Measurements from ENCODE around the gene GOLT1B.

Gene GOLT1B

DNA sequence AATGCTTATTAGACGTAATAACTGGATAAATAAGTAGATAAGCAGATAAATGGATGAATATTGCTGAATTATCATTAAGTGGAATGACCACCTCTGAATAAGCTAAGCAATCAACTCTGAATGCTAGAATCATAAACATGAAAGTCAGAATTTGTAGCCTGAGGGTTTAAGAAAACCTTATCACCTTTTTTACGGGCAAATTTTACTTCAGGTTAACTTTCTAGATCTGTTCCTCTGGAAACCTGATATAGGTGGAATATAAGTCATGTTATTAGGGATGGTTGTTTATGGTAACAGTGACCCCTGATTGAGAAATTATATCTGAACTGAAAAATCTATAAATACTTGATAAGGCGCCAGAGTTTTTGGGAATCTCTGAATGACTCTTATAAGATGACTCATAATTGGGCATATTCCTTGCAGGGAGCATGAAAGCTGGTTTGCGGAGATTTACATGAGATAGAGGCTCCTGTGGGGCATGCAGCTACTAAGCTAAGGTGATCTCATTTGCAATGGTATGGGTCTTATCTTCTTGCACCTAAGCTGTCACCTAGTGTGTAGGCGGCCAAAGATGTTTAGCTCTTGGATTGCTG lies 36.6 kb downstream of the GOLT1B start:
- DNase-seq = no peak
- TF ChIP-seq, protein P1, sequence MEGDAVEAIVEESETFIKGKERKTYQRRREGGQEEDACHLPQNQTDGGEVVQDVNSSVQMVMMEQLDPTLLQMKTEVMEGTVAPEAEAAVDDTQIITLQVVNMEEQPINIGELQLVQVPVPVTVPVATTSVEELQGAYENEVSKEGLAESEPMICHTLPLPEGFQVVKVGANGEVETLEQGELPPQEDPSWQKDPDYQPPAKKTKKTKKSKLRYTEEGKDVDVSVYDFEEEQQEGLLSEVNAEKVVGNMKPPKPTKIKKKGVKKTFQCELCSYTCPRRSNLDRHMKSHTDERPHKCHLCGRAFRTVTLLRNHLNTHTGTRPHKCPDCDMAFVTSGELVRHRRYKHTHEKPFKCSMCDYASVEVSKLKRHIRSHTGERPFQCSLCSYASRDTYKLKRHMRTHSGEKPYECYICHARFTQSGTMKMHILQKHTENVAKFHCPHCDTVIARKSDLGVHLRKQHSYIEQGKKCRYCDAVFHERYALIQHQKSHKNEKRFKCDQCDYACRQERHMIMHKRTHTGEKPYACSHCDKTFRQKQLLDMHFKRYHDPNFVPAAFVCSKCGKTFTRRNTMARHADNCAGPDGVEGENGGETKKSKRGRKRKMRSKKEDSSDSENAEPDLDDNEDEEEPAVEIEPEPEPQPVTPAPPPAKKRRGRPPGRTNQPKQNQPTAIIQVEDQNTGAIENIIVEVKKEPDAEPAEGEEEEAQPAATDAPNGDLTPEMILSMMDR (IDR thresholded peaks at IDR 0.05; ENCODE audit: low read depth, low read length, missing control alignments) = no peak
- H3K27me3 ChIP-seq (replicated peaks) = no peaks in the 10 kb centered on the region

DNA sequence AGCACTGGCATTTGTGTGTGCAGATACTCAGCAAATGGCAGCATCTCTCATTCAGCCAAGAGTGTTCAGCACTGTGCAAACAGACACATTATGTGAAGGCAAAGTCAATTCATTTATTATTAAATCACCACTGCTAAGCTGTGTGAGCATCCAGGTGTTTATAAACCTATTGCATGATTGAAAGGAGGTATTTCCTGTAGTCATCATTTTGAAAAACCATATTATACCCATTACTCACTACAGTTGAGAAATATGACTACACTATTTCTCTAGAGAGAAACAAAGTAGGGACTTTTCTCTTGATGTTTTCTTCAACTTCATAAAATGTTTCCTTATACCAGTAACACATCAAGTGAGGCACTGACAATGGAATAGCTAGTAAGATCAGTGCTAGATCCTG lies 38.2 kb downstream of the GOLT1B start:
- TF ChIP-seq, protein P1 (IDR thresholded peaks at IDR 0.05; ENCODE audit: low read depth, low read length, missing control alignments) = no peak

More for the DNA sequence above, 36.6 kb downstream of the GOLT1B start:
- no peak overlapping the region for H3K4me3 ChIP-seq (ENCODE audit: low read depth, low read length)
- no peaks in the 10 kb centered on the region for H3K36me3 ChIP-seq (replicated peaks)
- no peak overlapping the region for H3K27ac ChIP-seq
- in situ Hi-C loops (cut with HindIII; ENCODE audit: low pct_ligation_motif_present, low sequenced_read_pairs) = no loop called here

DNA sequence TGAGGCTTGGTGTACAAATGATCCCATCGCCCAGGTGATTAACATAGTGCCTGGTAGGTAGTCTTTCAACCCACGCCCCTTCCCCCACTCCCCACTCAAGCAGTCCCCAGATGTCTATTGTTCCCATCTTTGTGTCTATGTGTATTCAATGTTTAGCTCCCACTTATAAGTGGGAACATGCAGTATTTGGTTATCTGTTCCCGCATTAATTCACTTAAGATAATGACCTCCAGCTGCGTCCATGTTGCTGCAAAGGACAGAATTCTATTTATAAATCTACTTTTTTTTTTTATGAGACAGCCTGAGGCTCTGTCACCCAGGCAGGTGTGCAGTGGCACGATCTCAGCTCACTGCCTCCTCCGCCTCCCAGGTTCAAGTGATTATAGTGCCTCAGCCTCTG lies 40.2 kb downstream of the GOLT1B start:
- in situ Hi-C loops (cut with HindIII; ENCODE audit: low pct_ligation_motif_present, low sequenced_read_pairs) = no loop called here
- Histone ChIP-seq H3K36me3 (replicated peaks) (no peaks in the 10 kb centered on the region), H3K4me3 (ENCODE audit: low read depth, low read length) (no peak overlapping the region), H3K27ac (no peak overlapping the region), H3K27me3 (replicated peaks) (no peaks in the 10 kb centered on the region)
- TF ChIP-seq, protein P1 (IDR thresholded peaks at IDR 0.05; ENCODE audit: low read depth, low read length, missing control alignments) = no peak
- DNase-seq = no peak

More for the DNA sequence above, 38.2 kb downstream of the GOLT1B start:
- in situ Hi-C loops (cut with HindIII; ENCODE audit: low pct_ligation_motif_present, low sequenced_read_pairs) = no loop called here
- no peaks in the 10 kb centered on the region for H3K27me3 ChIP-seq (replicated peaks)
- no peak for DNase-seq
- no peaks in the 10 kb centered on the region for H3K36me3 ChIP-seq (replicated peaks)
- no peak overlapping the region for H3K27ac ChIP-seq
- no peak overlapping the region for H3K4me3 ChIP-seq (ENCODE audit: low read depth, low read length)

DNA sequence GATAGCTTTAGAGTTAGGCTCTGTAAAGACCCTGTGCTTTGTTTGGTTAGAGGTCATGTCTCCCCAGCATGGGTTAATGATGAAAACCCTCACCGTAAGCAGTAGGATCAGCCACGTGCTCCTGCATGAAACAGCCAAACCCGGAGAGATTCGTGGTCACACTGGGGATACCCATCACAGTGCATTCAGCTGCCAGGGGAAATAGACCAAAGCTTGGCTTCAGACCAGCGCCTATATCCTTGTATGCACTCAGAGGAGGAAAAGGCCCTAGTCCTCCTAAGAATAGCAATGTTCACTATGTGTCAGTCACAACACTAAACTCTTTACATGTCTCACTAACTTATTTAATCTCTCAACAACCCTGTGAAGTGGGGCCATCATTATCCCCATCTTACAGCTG lies 40.8 kb downstream of the GOLT1B start:
- no peak overlapping the region for H3K4me3 ChIP-seq (ENCODE audit: low read depth, low read length)
- no peaks in the 10 kb centered on the region for H3K36me3 ChIP-seq (replicated peaks)
- in situ Hi-C loops (cut with HindIII; ENCODE audit: low pct_ligation_motif_present, low sequenced_read_pairs) = no loop called here
- H3K27ac ChIP-seq = no peak overlapping the region
- no peaks in the 10 kb centered on the region for H3K27me3 ChIP-seq (replicated peaks)
- DNase-seq = no peak
- TF ChIP-seq, protein P1 (IDR thresholded peaks at IDR 0.05; ENCODE audit: low read depth, low read length, missing control alignments) = no peak

DNA sequence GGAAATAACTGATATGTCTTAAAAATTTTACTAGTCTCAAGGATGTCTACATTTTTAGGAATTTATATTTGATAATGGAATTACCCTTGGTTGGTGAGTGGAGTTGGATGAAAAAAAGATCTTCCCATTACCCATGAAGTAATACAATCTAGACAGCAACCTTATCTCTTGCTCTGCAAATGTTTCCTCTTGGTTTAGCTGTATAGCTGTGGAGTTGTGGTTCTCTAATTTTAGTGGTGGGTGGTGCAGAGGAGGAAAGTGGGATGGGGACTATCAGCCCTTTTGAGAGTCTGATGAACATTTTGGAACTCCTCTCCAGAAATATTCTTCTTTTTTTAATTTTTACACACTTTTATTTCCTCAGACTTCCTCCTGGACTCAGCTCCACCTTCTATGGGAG lies 41.6 kb downstream of the GOLT1B start:
- DNase-seq = no peak
- no peak overlapping the region for H3K4me3 ChIP-seq (ENCODE audit: low read depth, low read length)
- in situ Hi-C loops (cut with HindIII; ENCODE audit: low pct_ligation_motif_present, low sequenced_read_pairs) = no loop called here
- H3K27ac ChIP-seq = no peak overlapping the region
- no peaks in the 10 kb centered on the region for H3K27me3 ChIP-seq (replicated peaks)
- H3K36me3 ChIP-seq (replicated peaks) = no peaks in the 10 kb centered on the region
- TF ChIP-seq, protein P1 (IDR thresholded peaks at IDR 0.05; ENCODE audit: low read depth, low read length, missing control alignments) = no peak

DNA sequence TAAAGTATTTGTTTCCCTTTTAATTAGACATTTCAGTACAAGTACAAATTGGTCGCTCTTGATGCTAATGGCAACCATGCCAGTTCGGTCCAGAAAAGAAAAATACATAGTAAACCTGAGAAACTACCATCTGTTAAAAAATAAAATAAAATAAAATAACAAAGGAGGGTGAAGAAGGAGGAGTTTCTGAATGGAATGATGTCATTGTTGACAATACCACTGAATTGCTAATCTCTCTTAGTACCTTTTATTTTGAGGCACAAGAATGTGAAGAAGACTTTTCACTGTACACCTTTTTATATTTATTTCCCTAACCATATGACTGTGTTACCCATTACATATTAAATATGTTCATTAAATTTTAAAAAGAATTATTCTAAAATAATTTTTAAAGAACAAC lies 44.0 kb downstream of the GOLT1B start:
- no peak overlapping the region for H3K27ac ChIP-seq
- in situ Hi-C loops (cut with HindIII; ENCODE audit: low pct_ligation_motif_present, low sequenced_read_pairs) = no loop called here
- TF ChIP-seq, protein P1 (IDR thresholded peaks at IDR 0.05; ENCODE audit: low read depth, low read length, missing control alignments) = no peak
- H3K4me3 ChIP-seq (ENCODE audit: low read depth, low read length) = no peak overlapping the region
- DNase-seq = no peak
- no peaks in the 10 kb centered on the region for H3K27me3 ChIP-seq (replicated peaks)
- no peaks in the 10 kb centered on the region for H3K36me3 ChIP-seq (replicated peaks)

Data from brain microvascular endothelial cell (primary cell).